Astrocyte of the spinal cord (primary cell): ENCODE results near the gene ORAI1.
A peak's percentile ranks its signal among the peaks of the same experiment; 100 is the strongest.

Experiments
- DNase-seq: peaks from one replicate; pipeline ENCODE4 v3.0.0; 2011; ENCODE audit warnings: low read depth, low spot score
- H3K4me3 ChIP-seq: 2 replicates; pipeline ENCODE4 v1.5.1; 2011; ENCODE audit warnings: low read depth, mild to moderate bottlenecking, low read length, moderate library complexity
- CTCF ChIP-seq: IDR thresholded peaks from 2 replicates; pipeline ENCODE4 v1.5.1; 2012; ENCODE audit warnings: low read depth, mild to moderate bottlenecking, low read length, inconsistent platforms
- in situ Hi-C: cut with HindIII; loops from 2 replicates; pipeline ENCODE4 v1.10.0; 2017; ENCODE audit warnings: low sequenced_read_pairs

The ORAI1 gene

GRCh38 chr12:121590476-121591143 lies 35.7 kb upstream of the ORAI1 start:
- peak overlapping the region; percentile 1 for H3K4me3 ChIP-seq
- in situ Hi-C loops: no loop called here
- no peak for TF ChIP-seq CTCF
- DNase-seq: peak; percentile 29

GRCh38 chr12:121592320-121592719 lies 34.0 kb upstream of the ORAI1 start:
- no peak for TF ChIP-seq CTCF
- no peak overlapping the region for H3K4me3 ChIP-seq
- in situ Hi-C loops: no loop called here
- DNase-seq: no peak

- no peak for DNase-seq
- TF ChIP-seq CTCF: no peak
- H3K4me3 ChIP-seq: no peak overlapping the region
- in situ Hi-C loops: no loop called here
Measured at GRCh38 chr12:121595520-121595919, 30.8 kb upstream of the ORAI1 start.

GRCh38 chr12:121596526-121596925 lies 29.8 kb upstream of the ORAI1 start:
- in situ Hi-C loops: no loop called here
- TF ChIP-seq CTCF: no peak
- no peak overlapping the region for H3K4me3 ChIP-seq
- DNase-seq: no peak

GRCh38 chr12:121600702-121601336 lies 25.5 kb upstream of the ORAI1 start:
- TF ChIP-seq CTCF: no peak

GRCh38 chr12:121602766-121603165 lies 23.6 kb upstream of the ORAI1 start:
- in situ Hi-C loops: no loop called here

More at GRCh38 chr12:121600702-121601336, 25.5 kb upstream of the ORAI1 start:
- DNase-seq: no peak
- no peak overlapping the region for H3K4me3 ChIP-seq
- in situ Hi-C loops: no loop called here

More at GRCh38 chr12:121602766-121603165, 23.6 kb upstream of the ORAI1 start:
- DNase-seq: no peak
- H3K4me3 ChIP-seq: no peak overlapping the region
- TF ChIP-seq CTCF: no peak
